PC-3 (cell line): ENCODE results near the gene PTBP1. TPM values are rescaled to one million over a fixed set of nuclear protein-coding genes. Genes with fewer than 3 reads are reported as not detected.

Experiments used
- ATAC-seq: fragments of 200-7000 bp; cut with Tn5 transposase; 2 replicates; pipeline ENCODE4 v1.9.1; 2020; ENCODE audit warnings: mild to moderate bottlenecking, moderate library complexity
- BruUV-seq: library from RNA; stranded (reverse); fragments of 400-500 nt; replicated peaks from 2 replicates; lab custom pipeline; 2021; lab: Mats Ljungman, UMichigan
- CTCF ChIA-PET: fragments of 300-600 bp; sonication (Branson Sonifier 250); formaldehyde crosslinking; loops from one replicate; lab custom pipeline; 2022; ENCODE audit warnings: antibody characterized with exemption; lab: Charles Lee
- POLR2A ChIA-PET: fragments of 300-600 bp; sonication (Branson Sonifier 250); formaldehyde crosslinking; loops from one replicate; lab custom pipeline; 2022; ENCODE audit warnings: antibody characterized with exemption; ENCODE audit not compliant: unreplicated experiment; lab: Charles Lee
- DNase-seq: peaks from one replicate; pipeline ENCODE4 v3.0.0-alpha.2; 2015
- H2AFZ ChIP-seq: fragments of 300-600 bp; sonication (generic); 2 replicates; pipeline ENCODE4 v1.6.0; 2016; ENCODE audit warnings: antibody characterized with exemption, low read length
- H3F3A ChIP-seq: fragments of 300-600 bp; sonication (generic); one replicate; pipeline ENCODE4 v1.6.0; 2017; ENCODE audit warnings: antibody characterized with exemption, low read length, control low read depth, mild to moderate bottlenecking; ENCODE audit not compliant: unreplicated experiment
- H3K27ac ChIP-seq: fragments of 300-600 bp; sonication (generic); 2 replicates; pipeline ENCODE4 v1.5.1; 2016; ENCODE audit warnings: mild to moderate bottlenecking, low read length
- H3K27me3 ChIP-seq: fragments of 300-600 bp; sonication (generic); 2 replicates; pipeline ENCODE4 v1.6.1; 2016; ENCODE audit warnings: low read length, mixed read lengths
- H3K36me3 ChIP-seq: fragments of 300-600 bp; sonication (generic); 2 replicates; pipeline ENCODE4 v1.6.1; 2016; ENCODE audit warnings: low read depth, mixed run types, low read length, mixed read lengths
- H3K4me1 ChIP-seq: fragments of 300-600 bp; sonication (generic); 2 replicates; pipeline ENCODE4 v1.5.1; 2016; ENCODE audit warnings: low read length; ENCODE audit not compliant: insufficient read depth
- H3K4me2 ChIP-seq: fragments of 300-600 bp; sonication (generic); 2 replicates; pipeline ENCODE4 v1.6.0; 2016; ENCODE audit warnings: low read length
- H3K4me3 ChIP-seq: fragments of 300-600 bp; sonication (generic); 2 replicates; pipeline ENCODE4 v1.5.1; 2016; ENCODE audit warnings: mild to moderate bottlenecking, low read length, mixed read lengths
- H3K79me2 ChIP-seq: fragments of 300-600 bp; sonication (generic); 2 replicates; pipeline ENCODE4 v1.6.1; 2017; ENCODE audit warnings: low read length, mixed read lengths
- H3K9ac ChIP-seq: fragments of 300-600 bp; sonication (generic); 2 replicates; pipeline ENCODE4 v1.6.0; 2016; ENCODE audit warnings: mild to moderate bottlenecking, low read length
- H3K9me2 ChIP-seq: fragments of 300-600 bp; sonication (generic); replicated peaks from 2 replicates; pipeline ENCODE4 v1.6.1; 2016; ENCODE audit warnings: mixed run types, low read length, mixed read lengths
- H3K9me3 ChIP-seq: fragments of 300-600 bp; sonication (generic); 2 replicates; pipeline ENCODE4 v1.6.1; 2016; ENCODE audit warnings: low read length, mixed read lengths
- H4K20me1 ChIP-seq: fragments of 300-600 bp; sonication (generic); 2 replicates; pipeline ENCODE4 v1.6.1; 2016; ENCODE audit warnings: low read length, mixed read lengths
- CTCF ChIP-seq: fragments of 300-600 bp; sonication (generic); conservative IDR thresholded peaks from 2 replicates; pipeline ENCODE4 v1.5.1; 2017; ENCODE audit warnings: antibody characterized with exemption, low read depth, mild to moderate bottlenecking, low read length
- EZH2 ChIP-seq: fragments of 300-600 bp; sonication (generic); IDR thresholded peaks from one replicate; pipeline ENCODE4 v1.6.1; 2017; ENCODE audit warnings: antibody characterized with exemption, mild to moderate bottlenecking, low read length; ENCODE audit not compliant: unreplicated experiment
- EZH2phosphoT487 ChIP-seq: fragments of 300-600 bp; sonication (generic); IDR thresholded peaks from 2 replicates; pipeline ENCODE4 v1.6.1; 2018; ENCODE audit warnings: mild to moderate bottlenecking, antibody characterized with exemption, low read length, borderline replicate concordance
- intact Hi-C: fragments of 100-400 bp; cut with micrococcal nuclease; formaldehyde crosslinking; loops from 2 replicates; pipeline ENCODE4 v1.9.0; 2023
- total RNA-seq: library from RNA; depleted of rRNA; stranded (reverse); fragments of >200 nt; gene quantifications from 2 replicates; pipeline ENCODE4 v1.2.3, GENCODE V29; 2014

PTBP1 gene
- total RNA-seq, 1 experiment from 2014 or later = 412 TPM

- no peak overlapping the region for H3K4me2 ChIP-seq
- intact Hi-C loops = no loop called here
- no peaks in the 10 kb centered on the region for H3K9me3 ChIP-seq
- TF ChIP-seq EZH2phosphoT487 (no peak), CTCF (no peak), EZH2 (no peak)
- H3K79me2 ChIP-seq = peaks cover 72% of the 10 kb centered on the region
- H3K36me3 ChIP-seq = peaks cover 81% of the 10 kb centered on the region
- H3K9me2 ChIP-seq = no peaks in the 10 kb centered on the region
- H4K20me1 ChIP-seq = peaks cover 68% of the 10 kb centered on the region
- H3K4me1 ChIP-seq = peaks cover 10% of the 10 kb centered on the region; the same call in 1 of the 2 replicates
- no peak overlapping the region for H3K27ac ChIP-seq
- no peak overlapping the region for H2AFZ ChIP-seq
- H3K9ac ChIP-seq = no peak overlapping the region
- no peaks in the 10 kb centered on the region for H3F3A ChIP-seq
- ATAC-seq (no peak), DNase-seq (no peak)
- ChIA-PET POLR2A (no interaction called here), CTCF (no interaction called here)
- H3K27me3 ChIP-seq = no peaks in the 10 kb centered on the region
- no TSS peak for BruUV-seq
- no peak overlapping the region for H3K4me3 ChIP-seq
Observed at GRCh38 chr19:805600-806550, 8.6 kb downstream of the PTBP1 start.

GRCh38 chr19:806815-807421 lies 9.7 kb downstream of the PTBP1 start:
- ChIA-PET POLR2A (no interaction called here), CTCF (no interaction called here)
- no peak overlapping the region for H3K4me2 ChIP-seq

More at GRCh38 chr19:806815-807421, 9.7 kb downstream of the PTBP1 start:
- no peaks in the 10 kb centered on the region for H3K27me3 ChIP-seq
- peaks cover 62% of the 10 kb centered on the region for H3K79me2 ChIP-seq
- no peak for DNase-seq
- H2AFZ ChIP-seq = no peak overlapping the region
- no peak overlapping the region for H3K4me3 ChIP-seq
- ATAC-seq = no peak
- TF ChIP-seq EZH2phosphoT487 (no peak), CTCF (no peak), EZH2 (no peak)
- peaks cover 73% of the 10 kb centered on the region for H3K36me3 ChIP-seq
- H4K20me1 ChIP-seq = peaks cover 61% of the 10 kb centered on the region
- intact Hi-C loops = no loop called here
- H3K9ac ChIP-seq = no peak overlapping the region
- no peaks in the 10 kb centered on the region for H3F3A ChIP-seq
- BruUV-seq = no TSS peak
- H3K27ac ChIP-seq = no peak overlapping the region
- H3K4me1 ChIP-seq = no peaks in the 10 kb centered on the region
- no peaks in the 10 kb centered on the region for H3K9me2 ChIP-seq
- H3K9me3 ChIP-seq = no peaks in the 10 kb centered on the region
